ENCODE measurements around the gene CRISP2.
"Not testable (repeated sequence)": the region's sequence is repeated elsewhere in the genome, so short reads cannot be mapped to it uniquely, and the experiment has no call there.

CRISP2 gene, protein sequence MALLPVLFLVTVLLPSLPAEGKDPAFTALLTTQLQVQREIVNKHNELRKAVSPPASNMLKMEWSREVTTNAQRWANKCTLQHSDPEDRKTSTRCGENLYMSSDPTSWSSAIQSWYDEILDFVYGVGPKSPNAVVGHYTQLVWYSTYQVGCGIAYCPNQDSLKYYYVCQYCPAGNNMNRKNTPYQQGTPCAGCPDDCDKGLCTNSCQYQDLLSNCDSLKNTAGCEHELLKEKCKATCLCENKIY

DNA sequence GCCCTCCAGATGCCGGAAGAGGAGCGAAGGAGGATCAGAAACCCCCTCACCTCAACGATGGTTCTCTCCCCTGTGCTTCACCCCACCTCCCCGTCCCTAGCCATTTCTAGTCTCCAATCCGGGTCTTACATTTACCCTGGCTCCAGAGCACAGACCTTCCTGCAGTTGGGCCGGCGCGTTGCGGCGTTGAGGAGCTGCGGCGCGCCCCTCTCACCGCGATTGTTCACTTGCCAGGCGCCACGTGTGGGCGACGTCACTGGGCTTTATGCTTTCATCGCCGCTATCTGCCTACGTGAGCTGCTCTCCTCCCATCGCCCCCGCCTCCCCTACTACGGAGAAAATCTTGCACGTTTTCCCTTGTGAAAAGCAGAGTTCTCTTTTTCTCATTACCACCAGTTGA is at the start of gene CRISP2:
TSS of gene CRISP2 (minus strand) at position 198 of the 400 bp plus-strand sequence. CDS start 4,347 bp downstream, outside the sequence.
- DNase-seq (ENCODE audit: low spot score), result no peak

DNA sequence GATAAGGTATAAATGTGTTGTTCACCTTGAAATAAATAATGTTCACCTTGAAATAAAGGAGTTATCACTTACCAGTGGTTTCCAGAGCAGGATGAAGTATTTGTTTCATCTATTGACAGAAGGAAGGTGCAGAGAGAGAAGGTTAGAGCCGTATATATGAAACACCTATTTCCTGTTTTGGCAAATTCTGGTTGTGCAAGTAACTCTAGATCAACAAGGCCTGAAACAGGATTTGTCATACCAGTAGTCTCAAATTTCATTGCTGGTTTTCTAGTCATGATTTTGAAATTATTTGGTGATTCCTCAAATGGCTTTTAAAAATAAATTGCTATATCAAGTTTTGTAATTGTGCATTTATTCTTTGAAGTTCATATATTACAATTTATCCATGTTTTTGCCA is 30.9 kb upstream of the CRISP2 start, which contains the start of gene CRISP3:
TSS of gene CRISP3 (minus strand) at position 130 of the 400 bp plus-strand sequence. CDS start at position 109, 21 bp downstream.
- no peak for DNase-seq (ENCODE audit: low spot score)

- DNase-seq (ENCODE audit: low spot score), result peak; percentile 40
These were observed 30.1 kb upstream of the CRISP2 start for GRCh38 chr6:49743429-49743828.

DNA sequence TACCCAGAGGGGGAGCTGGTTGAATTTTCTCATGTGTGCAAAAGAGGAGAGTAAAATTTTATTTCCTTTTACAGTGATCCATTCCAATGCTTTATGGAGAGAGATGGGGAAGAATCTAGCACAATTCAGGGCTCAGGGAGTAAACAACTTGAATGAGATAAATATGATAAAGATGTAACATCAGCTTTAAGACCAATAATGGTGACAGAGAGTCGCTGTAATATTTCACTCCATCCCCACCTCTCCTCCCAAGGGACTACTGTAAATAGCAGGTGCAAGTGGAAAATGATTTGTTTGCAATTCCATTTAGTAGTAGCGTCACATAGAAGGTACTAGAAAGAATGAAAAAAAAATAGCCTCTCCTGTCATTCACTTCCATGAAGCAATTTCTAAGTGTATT is 26.1 kb upstream of the CRISP2 start:
- DNase-seq (ENCODE audit: low spot score), result no peak

DNA sequence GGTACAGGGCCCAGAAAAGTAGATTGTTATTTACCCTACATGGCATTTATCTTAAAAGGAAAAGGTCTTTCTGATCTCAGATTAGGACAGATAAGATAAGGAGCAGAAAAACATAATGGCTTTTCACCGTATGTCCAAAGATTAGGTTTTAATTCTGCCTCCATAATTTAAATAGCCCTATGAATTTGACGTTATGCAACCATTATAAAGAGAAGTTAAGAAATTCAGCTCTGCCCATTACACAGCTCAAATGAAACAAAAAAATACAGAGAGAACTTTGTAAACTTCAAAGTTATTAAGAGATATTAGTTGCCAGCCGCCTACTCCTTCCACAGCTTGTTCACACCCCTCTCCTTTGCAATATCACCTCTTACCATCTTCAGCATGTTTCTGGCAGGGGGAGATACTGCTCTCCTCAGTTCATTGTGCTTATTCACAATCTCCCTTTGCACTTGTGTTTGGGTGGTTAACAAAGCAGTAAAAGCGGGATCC is 22.7 kb upstream of the CRISP2 start:
- DNase-seq (ENCODE audit: low spot score), result peak; percentile 80

- DNase-seq (ENCODE audit: low spot score), result no peak
These were observed 20.3 kb upstream of the CRISP2 start for GRCh38 chr6:49733680-49734079.

DNA sequence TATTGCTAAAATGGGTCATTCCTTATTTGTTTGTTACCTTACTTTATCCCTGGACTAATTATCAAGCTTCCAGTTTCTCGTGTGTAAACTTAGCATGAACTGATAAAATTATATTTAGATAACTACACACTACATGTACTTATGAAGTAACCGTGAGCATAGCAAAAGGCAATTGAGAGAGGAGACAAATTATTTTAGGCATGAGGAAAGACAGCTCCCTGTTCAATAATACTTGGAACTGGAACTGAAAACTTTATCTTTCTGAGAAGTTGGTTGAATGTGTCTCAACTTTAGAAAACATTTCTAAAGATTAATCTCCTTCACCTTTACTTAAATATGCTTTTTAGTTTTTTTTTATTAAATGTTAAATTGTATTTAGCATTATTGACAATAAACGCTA is 19.4 kb upstream of the CRISP2 start:
- DNase-seq (ENCODE audit: low spot score), result peak; percentile 62

DNA sequence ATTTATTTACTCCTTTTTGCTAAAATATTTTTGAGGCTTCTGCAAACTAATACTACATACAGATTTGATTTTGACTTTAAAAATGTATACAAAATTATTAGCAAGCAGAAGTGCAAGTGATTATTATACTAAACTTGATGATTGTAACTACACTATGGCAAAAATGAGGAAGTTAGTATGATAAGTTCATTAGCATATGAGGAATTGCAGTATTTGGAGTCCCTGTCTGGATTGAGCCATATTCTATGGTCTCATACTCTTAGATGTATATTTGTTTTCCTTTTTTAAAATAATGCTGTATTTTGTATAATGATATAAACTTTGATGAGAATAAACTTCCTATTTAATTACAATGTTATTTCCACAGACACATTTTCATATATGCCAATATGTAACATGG is 16.9 kb upstream of the CRISP2 start:
- no peak for DNase-seq (ENCODE audit: low spot score)

DNA sequence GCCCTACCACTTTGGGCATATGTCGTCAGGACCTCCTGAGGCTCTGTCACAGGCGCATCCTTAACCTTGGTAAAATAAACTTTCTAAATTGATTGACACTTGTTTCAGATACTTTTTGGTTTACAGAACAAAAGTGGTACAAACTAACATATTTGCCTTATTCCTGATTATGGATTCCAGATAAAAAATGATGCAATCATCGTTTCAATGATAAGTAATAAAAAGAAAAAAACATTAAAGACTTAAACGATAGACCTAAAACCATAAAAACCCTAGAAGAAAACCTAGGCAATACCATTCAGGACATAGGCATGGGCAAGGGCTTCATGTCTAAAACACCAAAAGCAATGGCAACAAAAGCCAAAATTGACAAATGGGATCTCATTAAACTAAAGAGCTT is 10.6 kb upstream of the CRISP2 start:
- DNase-seq (ENCODE audit: low spot score), result not testable (repeated sequence)

GRCh38 chr6:49721297-49721696 is 8.0 kb upstream of the CRISP2 start:
- DNase-seq (ENCODE audit: low spot score), result peak; percentile 58

GRCh38 chr6:49720372-49720771 is 7.0 kb upstream of the CRISP2 start:
- no peak for DNase-seq (ENCODE audit: low spot score)

- peak; percentile 10 for DNase-seq (ENCODE audit: low spot score)
These were observed 14.9 kb downstream of the CRISP2 start for GRCh38 chr6:49698478-49698877.

- DNase-seq (ENCODE audit: low spot score), result no peak
These were observed 19.8 kb downstream of the CRISP2 start for GRCh38 chr6:49693512-49693911.

DNA sequence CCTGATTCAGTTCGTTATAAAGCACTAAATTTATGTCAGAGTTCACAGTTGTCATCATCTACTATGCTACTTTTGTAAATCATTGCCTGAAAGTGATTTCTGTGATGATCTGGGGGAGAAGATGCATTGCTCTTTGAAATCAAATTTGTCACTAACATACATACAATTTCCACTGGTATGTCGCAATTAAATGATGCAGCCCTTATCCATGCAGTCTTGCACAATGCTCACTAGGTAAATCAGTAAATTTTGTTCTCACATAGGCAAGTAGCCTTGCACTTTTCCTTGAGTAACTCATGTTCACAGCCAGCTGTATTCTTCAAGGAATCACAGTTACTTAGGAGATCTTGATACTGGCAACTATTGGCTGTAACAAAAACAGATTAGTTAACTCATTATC is 20.8 kb downstream of the CRISP2 start:
- DNase-seq (ENCODE audit: low spot score), result no peak

- DNase-seq (ENCODE audit: low spot score), result no peak
These were observed 36.6 kb downstream of the CRISP2 start for GRCh38 chr6:49676671-49677281.

- DNase-seq (ENCODE audit: low spot score), result no peak
These were observed 37.5 kb downstream of the CRISP2 start for GRCh38 chr6:49675816-49676215.

DNA sequence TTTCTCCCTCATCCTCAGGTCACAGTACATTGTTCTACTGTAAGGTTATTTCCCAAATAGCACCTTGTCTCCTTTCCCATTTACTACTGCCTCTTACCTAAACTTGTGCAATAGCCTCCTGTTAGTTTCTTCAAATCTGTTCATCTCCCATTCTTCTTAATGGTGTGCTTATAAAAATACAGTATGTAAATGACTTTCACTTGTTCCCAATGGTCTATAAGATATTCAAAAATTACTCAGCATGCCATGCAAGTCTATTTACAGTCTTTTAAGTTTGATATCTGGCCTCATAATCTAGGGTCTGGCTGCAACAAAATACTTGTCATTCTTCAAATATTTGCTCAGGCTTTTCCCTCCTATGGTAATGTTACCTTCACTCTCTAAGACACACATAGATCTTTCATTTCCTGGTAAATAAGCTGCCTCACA is 45.2 kb downstream of the CRISP2 start:
- no peak for DNase-seq (ENCODE audit: low spot score)

GRCh38 chr6:49666930-49667757 is 46.2 kb downstream of the CRISP2 start:
- DNase-seq (ENCODE audit: low spot score), result peak; percentile 67

DNA sequence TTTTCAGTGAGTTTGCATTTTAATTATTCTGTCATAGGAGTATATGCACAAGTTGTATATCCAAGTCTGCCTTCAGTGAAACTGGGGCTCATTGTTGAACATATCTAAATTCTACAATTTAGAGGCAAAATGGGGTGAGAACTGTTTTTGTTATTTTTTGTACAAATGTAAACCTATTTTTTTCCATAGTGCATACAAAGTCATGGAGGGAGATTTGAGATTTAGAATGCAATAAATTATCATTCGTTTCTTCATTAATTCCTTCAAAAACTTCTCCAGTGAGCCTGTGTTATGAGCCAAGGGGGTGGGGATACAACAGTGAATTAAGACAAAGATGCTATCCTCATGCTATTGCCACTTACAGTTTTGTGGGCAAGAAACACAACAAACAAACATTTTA is 46.9 kb downstream of the CRISP2 start:
- DNase-seq (ENCODE audit: low spot score), result no peak

GRCh38 chr6:49664817-49665216 is 48.5 kb downstream of the CRISP2 start:
- no peak for DNase-seq (ENCODE audit: low spot score)

DNA sequence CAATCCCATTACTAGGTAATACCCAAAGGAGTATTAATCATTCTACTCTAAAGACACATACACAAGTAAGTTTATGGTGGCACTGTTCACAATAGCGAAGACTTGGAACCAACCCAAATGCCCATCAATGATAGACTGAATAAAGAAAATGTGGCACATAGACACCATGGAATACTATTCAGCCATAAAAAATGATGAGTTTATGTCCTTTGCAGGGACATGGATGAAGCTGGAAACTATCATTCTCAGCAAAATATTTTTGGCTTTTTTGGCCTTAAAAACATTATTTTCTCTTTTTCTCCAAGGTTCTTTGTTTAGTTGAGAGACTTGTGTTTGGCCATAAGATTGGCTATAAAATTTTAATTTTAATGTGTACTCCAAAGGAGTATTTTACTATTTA is 49.3 kb downstream of the CRISP2 start:
- not testable (repeated sequence) for DNase-seq (ENCODE audit: low spot score)

- no peak for DNase-seq (ENCODE audit: low spot score)
These were observed 50.5 kb downstream of the CRISP2 start for GRCh38 chr6:49662892-49663261.

Measured in hematopoietic multipotent progenitor cell treated with erythropoietin and hydrocortisone succinate and interleukin-3 and kit ligand, for 15 days (in vitro differentiated cells).